Epithelial cell of esophagus (primary cell): ENCODE results near the gene ZBTB5.

Source experiments
- DNase-seq: peaks from one replicate; pipeline ENCODE4 v3.0.0; 2010; ENCODE audit warnings: low read depth
- H3K4me3 ChIP-seq: 2 replicates; pipeline ENCODE4 v1.5.1; 2011; ENCODE audit warnings: mild to moderate bottlenecking, low read length, control low read depth
- CTCF ChIP-seq: IDR thresholded peaks from 2 replicates; pipeline ENCODE4 v1.5.1; 2011; ENCODE audit warnings: low read depth, mild to moderate bottlenecking, low read length, control low read depth, inconsistent platforms; ENCODE audit not compliant: insufficient read depth; ENCODE audit errors: missing control alignments

Gene ZBTB5

GRCh38 chr9:37508834-37509206 lies 43.6 kb upstream of the ZBTB5 start:
- no peak overlapping the region for H3K4me3 ChIP-seq
- no peak for DNase-seq
- TF ChIP-seq CTCF, result no peak

DNA sequence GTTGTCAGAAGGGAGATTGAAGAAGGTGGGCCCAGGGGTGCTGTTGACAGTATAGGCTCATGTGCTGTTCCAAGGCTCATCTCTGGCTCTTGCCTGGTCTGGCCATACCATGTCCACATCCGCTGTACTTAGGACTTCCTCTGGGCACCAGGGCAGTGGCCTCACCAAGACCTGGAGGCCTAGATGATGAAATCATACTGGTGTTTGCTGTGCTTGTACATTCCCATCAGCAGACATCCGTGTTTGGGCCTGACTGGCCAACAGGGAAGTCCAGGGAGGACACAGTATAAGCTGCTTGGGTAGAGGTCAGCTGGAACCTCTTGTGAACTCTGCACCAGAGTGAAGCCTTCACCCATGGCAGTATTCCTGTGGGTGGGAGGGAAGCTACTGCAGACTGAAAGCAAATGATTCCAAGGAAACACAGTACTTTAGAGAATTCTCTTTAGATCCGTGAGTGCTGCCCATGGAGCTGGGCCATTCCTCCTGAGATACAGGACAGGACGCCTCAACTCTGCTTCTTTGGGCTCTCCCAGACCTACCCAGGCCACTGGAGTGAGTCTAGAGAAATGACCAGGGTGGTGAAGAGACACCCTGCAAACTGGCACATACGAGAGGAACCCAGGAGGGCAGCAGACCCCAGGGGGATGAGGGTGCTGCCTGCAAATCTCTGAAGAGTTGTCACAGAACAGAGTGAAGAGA lies 43.0 kb upstream of the ZBTB5 start:
- no peak overlapping the region for H3K4me3 ChIP-seq
- TF ChIP-seq CTCF, result no peak
- DNase-seq, result no peak

DNA sequence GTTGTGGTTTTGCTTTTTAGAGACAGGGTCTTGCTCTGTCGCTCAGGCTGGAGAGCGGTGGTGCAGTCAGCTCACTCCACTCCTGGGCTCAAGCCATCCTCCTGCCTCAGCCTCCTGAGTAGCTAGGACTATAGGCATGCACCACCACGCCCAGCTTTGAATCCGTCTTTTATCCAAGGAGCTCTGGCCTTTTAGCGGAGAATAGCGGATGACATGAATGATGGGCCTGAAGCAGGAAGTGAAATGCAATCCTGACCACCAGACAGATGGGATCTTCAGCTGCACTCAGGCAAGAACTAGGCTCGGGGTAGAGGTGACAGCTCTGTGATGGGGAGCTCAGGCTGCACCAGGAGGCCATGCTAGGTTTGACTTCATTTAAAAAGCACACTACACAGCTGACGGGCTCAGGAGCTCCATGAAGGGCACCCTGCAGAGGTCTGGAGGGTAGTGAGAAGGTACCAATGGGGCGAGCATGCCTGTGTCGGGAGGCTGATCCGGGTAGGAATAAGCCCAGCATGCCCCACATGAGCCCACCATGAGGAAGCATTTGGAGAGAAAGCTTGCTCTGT lies 42.4 kb upstream of the ZBTB5 start:
- no peak for TF ChIP-seq CTCF
- no peak for DNase-seq
- H3K4me3 ChIP-seq, result no peak overlapping the region

DNA sequence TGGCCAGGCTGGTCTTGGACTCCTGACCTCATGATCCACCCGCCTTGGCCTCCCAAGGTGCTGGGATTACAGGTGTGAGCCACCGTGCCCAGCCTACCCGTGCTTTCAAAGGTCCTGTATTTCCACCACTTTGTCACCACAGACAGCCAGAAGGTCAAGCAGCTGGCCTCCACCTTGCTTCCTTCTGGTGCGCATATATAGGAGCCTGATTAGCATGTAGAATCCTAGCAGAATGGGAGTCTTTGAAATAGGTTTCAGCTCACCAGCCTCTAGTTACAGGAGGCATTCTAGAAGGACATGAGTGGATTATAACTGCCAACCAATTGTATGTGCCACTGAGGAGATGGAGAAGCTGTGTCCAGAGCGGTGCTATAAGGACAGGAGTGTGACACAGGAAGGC lies 39.4 kb upstream of the ZBTB5 start:
- no peak overlapping the region for H3K4me3 ChIP-seq
- TF ChIP-seq CTCF, result no peak
- DNase-seq, result no peak

- DNase-seq, result peak; percentile 66
- TF ChIP-seq CTCF, result no peak
- no peak overlapping the region for H3K4me3 ChIP-seq
These were observed 38.5 kb upstream of the ZBTB5 start for GRCh38 chr9:37503736-37504135.

DNA sequence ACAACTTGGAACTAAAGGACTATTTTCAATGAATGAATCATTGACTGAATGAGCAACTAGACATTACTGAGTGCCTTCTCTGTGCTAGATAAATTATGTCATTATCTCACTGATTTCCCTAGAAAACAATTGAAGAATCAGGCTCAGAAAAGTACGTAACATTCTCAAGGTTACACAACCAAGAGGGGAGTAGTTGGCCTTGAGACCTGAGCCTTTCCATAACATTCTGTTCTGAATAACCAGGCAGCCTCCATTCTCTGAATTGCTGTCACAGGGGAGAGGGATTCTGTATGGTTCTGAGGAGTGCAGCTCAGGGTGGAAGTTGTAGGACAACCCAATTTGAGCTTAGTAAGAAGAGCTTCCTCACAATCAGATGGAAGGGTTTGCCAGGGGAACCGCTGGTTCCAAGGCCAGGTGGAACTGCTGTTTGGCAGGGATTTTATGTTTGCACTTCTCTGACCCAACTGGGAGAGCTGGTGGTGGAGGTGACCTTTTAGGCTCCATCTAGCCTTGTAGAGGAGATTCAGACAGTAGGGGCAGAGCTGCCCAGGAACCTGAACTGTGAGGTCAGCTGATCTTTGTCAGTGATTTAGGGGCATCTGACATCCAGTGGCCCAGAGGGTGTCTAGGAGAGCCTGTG lies 36.8 kb upstream of the ZBTB5 start:
- no peak for DNase-seq
- no peak overlapping the region for H3K4me3 ChIP-seq
- TF ChIP-seq CTCF, result no peak

DNA sequence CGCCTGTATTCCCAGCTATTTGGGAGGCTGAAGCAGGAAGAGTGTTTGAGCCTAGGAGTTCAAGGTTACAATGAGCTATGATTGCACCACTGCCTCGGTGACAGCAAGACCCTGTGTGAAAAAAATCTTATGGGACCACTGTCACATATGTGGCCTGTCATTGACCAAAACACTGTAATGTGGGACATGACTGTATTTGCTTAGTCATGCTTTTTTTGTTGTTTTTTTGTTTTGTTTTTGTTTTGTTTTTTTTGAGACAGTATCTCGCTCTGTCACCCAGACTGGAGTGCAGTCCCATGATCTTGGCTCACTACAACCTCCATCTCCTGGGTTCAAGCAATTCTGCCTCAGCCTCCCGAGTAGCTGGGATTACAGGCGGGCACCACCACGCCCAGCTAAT lies 34.0 kb upstream of the ZBTB5 start:
- H3K4me3 ChIP-seq, result no peak overlapping the region
- TF ChIP-seq CTCF, result no peak
- no peak for DNase-seq
